Stimulated activated CD8-positive, alpha-beta memory T cell treated with anti-CD3 and anti-CD28 coated beads, Interleukin-15, amount 100 ng/mL, for 48 hours (primary cell): ENCODE data around the gene CPE.
"Not testable (repeated sequence)": the region's sequence is repeated elsewhere in the genome, so short reads cannot be mapped to it uniquely, and the experiment has no call there.

Experiments used
- DNase-seq, 2 donors: peaks; one replicate each; pipeline ENCODE4 v3.0.0-alpha.2; 2020; ENCODE audit warnings: low read depth in 2 of 2

The CPE gene

DNA sequence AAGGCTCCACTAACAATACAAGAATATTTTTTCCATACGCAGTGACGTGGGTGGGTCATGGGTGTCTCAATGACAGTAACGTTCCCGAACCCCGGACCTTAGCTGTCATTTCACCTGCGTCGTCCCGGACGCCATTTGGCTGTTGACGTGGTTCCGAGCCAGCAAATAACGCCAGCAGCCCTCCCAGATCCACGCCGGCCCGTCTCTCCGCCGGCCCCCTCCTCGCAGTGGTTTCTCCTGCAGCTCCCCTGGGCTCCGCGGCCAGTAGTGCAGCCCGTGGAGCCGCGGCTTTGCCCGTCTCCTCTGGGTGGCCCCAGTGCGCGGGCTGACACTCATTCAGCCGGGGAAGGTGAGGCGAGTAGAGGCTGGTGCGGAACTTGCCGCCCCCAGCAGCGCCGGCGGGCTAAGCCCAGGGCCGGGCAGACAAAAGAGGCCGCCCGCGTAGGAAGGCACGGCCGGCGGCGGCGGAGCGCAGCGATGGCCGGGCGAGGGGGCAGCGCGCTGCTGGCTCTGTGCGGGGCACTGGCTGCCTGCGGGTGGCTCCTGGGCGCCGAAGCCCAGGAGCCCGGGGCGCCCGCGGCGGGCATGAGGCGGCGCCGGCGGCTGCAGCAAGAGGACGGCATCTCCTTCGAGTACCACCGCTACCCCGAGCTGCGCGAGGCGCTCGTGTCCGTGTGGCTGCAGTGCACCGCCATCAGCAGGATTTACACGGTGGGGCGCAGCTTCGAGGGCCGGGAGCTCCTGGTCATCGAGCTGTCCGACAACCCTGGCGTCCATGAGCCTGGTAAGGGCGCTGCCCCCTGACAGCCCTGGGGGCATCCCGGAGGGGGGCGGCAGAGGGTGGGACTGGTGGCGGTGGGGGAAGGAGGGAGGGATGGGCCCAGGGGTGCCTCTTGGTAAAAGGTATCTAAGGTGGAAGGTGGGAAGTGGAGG lies at the start of gene CPE:
Gene CPE (plus strand): TSS at position 264 of the 933 bp plus-strand sequence. CDS start 214 bp downstream, at position 478.
- DNase-seq: peak; percentile 38 to 53

DNA sequence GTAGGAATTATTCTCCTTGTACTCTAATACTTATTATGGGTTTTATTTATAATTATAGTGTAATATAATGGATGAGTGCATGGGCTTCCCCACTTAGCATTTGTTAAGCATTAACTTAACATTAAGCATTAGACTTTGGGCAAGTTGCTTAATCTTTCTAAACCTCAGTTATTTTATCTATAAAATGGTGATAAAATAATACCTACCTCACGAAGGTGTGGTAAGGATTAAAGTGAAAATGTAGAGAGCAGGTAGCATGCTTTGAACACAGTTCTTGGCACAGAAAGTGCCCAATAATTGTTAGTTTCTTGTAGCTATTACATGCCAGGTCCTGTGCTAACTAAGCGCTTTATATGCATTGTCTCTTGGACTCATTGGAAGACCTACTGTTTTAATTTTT lies 48.7 kb upstream of the CPE start:
- DNase-seq: no peak

DNA sequence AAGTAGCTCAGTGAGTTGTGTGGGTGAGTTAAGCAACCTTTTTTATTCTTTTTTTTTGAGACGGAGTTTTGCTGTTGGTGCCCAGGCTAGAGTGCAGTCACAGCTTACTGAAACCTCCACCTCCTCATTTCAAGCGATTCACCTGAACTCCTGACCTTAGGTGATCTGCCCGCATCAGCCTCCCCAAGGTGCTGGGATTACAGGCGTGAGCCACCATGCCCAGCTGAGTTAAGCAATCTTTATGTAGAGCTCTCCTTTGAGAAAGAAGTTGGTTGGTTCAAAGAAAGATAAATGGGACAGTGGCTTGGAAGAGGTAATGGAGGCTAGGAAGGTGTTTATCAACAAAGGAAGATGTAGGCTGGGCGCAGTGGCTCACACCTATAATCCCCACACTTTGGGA lies 48.1 kb upstream of the CPE start:
- no peak for DNase-seq

DNA sequence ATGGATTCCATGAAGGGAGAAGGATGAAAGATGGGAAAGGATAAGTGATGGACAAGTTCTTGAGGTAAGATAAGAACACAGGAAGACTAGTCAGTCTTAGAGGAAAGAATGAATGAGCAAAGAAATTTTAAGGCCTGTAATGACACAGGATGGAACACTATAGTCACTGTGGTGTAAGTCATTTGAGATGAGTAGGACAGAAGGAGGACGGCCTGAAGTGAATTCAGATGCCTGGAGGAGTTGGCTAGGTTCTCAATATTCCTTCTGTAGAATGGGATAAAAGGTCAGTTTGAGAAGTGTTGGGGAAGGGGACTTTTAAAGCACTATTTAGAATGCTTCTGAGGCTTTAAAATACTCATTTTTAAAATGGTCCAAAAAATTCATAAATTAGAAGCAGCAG lies 47.4 kb upstream of the CPE start:
- no peak for DNase-seq

GRCh38 chr4:165331823-165332222 lies 47.0 kb upstream of the CPE start:
- no peak for DNase-seq

GRCh38 chr4:165332502-165332901 lies 46.3 kb upstream of the CPE start:
- DNase-seq: no peak

- no peak for DNase-seq
Measured at GRCh38 chr4:165335163-165335703, 43.6 kb upstream of the CPE start.

DNA sequence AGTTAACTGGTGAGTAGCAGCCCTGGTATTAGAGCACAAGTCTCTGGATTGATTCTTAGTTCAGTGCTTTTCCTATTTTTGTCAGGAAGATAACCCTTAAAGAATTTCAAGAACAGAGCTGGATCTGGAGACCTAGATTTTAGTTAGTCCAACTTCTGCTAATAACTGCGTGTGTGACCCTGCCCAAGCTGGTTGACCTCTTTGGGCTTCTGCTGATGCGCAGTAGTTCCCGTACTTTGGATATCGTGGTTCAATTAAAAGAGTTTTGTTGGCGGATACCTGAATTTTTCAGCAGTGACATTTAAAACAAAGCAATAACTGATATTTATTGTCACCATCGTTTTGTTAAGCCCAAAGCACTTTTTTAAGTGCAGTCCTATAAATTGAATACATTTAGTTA lies 42.1 kb upstream of the CPE start:
- no peak for DNase-seq

DNA sequence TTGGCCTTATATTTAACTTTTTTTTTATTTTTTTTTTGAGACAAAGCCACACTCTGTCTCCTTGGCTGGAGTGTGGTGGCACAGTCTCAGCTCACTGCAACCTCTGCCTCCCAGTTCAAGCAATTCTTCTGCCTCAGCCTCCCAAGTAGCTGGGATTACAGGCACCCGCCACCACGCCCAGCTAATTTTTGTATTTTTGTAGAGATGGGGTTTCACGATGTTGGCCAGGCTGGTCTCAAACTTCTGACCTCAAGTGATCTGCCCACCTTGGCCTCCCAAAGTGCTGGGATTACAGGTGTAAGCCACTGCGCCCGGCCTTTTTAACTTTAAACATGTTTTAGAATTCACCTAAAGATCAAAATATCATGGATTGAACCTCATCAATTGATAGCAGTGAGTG lies 36.5 kb upstream of the CPE start:
- not testable (repeated sequence) for DNase-seq

DNA sequence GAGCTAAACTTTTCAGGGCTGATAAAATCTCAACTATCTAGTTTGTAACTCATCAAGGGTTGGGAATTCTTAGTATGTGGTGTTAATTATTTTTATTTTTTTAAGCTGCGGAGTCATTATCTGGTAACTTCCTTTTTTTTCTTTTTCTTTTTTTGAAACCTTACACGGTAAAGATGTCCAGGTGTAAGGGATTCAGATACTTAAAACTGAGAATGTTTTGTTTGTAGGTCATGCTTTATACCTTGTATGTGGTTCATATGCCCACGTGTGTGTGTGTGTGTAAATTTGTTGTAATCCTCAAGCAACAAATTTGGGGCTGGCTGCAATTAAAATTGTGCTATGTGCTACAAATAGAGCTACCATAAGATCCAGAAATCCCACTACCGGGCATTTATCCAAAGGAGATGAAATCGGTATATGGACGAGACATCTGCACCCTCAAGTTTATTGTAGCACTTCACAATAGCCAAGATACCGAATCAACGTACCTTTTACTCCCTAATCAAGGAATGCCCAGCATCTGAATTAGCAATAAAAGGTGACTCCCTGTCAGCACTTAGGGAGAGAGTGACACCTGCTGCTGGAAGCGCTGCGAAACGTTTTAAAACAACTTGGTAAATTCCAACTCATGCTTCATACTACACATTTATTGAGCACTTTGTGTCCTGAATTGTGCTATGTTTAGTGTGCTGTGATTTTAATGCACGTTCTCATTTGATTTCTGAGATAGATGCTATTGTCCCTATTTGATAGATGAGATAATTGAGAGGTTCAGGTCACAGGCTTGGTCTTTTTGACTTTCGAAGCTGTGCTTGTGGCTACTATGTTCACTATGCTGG lies 35.2 kb upstream of the CPE start:
- no peak for DNase-seq

- DNase-seq: no peak
Measured at GRCh38 chr4:165345666-165346417, 33.0 kb upstream of the CPE start.

DNA sequence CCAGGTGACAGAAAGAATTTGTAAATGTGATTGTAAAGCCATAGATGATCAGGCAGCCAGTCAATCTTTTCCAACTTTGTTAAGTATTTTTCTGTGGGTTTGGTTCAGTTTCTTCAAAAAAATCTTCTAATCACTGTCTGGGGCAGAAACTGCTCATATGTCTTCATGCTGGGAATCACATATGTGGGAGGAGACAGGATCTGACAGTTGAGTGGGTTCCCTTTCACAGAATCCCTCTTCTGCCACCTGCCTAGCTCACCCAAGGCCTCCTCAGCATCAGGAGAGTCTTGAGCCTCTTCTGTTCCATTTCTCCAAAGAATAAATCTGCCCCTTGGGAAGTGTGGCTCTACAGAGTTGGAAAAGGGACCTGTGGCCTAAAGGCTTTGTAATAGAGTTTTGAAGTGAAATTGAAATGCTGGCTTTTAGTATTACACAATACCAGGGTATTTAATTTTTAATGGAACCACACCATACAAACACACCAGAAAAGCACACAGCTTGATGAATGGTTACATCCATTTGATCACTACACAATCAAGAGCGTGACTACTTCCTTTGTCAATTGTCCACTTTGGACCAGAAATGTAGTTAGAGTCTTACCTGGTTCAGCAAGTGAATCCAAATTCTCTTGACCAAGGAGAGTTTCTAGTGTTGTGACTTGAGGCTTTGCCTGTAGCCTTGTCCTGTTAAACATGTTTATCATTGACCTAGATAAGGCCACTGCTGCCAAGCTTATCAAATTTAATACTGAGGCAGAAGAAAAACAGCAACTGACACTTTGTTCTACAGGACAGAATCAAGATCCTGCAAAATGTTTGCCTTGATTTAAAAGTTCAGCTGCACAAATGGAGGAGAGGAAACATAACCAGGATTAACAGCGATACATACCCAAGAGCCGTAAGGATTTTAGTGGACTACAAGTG lies 30.9 kb upstream of the CPE start:
- no peak for DNase-seq

DNA sequence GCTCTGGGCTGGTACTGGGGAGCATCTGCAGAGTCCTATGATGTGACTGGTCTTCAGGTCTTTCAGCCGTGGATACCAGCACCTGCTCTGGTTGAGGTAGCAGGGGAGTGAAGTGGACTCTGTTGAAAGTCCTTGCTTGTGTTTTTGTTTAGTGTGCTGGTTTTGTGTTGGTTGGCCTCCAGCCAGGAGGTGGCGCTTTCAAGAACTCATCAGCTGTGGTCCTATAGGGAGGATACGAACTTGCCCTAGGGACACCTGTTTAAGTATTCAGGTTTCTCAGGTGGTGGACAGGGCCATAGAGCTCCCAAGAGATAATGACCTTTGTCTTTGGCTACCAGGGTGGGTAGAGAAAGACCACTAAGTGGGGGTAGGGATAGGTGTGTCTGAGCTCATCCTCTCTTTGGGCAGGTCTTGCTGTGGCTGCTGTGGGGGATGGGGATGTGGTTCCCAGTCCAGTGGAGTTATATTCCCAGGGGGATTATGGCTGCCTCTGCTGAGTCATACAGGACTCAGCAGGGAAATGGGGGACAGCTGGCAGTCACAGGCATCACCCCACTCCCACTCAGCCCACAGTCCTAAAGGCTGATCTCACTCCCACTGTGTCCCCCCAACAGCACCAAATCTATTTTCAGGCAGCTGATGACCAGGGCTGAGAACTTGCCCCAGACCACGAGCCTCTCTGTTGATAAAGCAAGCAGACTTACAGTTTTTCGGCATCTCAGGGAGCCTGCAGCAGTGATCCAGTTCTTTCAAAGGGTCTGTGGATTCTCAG lies 27.3 kb upstream of the CPE start:
- DNase-seq: no peak

- no peak for DNase-seq
Measured at GRCh38 chr4:165355900-165356300, 22.9 kb upstream of the CPE start.

GRCh38 chr4:165359506-165359905 lies 19.3 kb upstream of the CPE start:
- DNase-seq: no peak

GRCh38 chr4:165360041-165360695 lies 18.6 kb upstream of the CPE start:
- no peak for DNase-seq

DNA sequence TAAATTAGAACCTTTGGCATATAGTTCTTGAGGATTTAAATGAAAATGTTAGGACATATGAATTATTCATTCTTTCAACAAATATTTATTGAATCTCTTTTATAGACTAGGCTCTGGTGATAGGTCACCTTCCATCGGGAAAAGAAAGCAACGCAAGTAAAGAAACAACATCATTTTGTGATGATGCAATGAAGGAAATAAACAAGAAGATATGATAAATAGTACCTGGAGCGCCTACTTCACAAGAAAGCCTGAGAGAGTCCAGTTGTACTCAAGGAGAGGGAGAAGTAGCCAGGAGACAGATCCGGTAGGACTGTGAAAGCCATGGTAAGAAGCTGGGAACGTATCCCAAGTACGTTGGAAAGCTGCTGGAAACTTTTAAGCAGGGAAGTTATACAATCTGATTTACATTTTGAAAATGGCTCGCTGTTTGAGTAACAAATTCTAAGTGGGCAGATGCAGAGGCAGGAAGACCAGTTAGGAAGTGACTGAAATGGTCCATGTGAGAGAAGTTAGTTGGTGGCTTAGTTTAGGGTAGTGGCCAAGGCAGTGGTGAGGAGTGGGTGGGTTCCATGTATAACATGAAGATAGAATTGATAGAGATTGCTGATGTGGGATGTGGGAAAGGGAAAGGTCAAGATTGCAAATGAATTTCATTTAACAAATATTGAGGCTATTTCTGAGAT lies 17.7 kb upstream of the CPE start:
- DNase-seq: no peak

GRCh38 chr4:165361810-165362209 lies 17.0 kb upstream of the CPE start:
- DNase-seq: no peak
